Lower lobe of right lung (tissue), 2 donors: ENCODE results near the gene EPSTI1. TPM values are rescaled to one million over a fixed set of nuclear protein-coding genes. Genes with fewer than 3 reads are reported as not detected.

Experiments
- ATAC-seq, 2 donors: fragments of 200-7000 bp; cut with Tn5 transposase; one replicate each; pipeline ENCODE4 v1.9.1; 2020 to 2022; ENCODE audit warnings: mild to moderate bottlenecking in 2 of 2, moderate library complexity in 2 of 2
- DNase-seq: peaks from one replicate; pipeline ENCODE4 v3.0.0-alpha.2; 2020
- H3K27ac ChIP-seq: fragments of 200-600 bp; one replicate; pipeline ENCODE4 v1.8.0; 2022
- H3K27me3 ChIP-seq: fragments of 200-600 bp; one replicate; pipeline ENCODE4 v1.8.0; 2022; ENCODE audit warnings: low read depth
- H3K36me3 ChIP-seq: fragments of 200-600 bp; one replicate; pipeline ENCODE4 v1.8.0; 2022; ENCODE audit warnings: mild to moderate bottlenecking
- H3K4me1 ChIP-seq: fragments of 200-600 bp; one replicate; pipeline ENCODE4 v1.8.0; 2022
- H3K4me3 ChIP-seq: fragments of 200-600 bp; one replicate; pipeline ENCODE4 v1.8.0; 2022; ENCODE audit warnings: mild to moderate bottlenecking
- H3K9me3 ChIP-seq: fragments of 200-600 bp; one replicate; pipeline ENCODE4 v1.8.0; 2022
- CTCF ChIP-seq: fragments of 200-600 bp; IDR thresholded peaks from one replicate; pipeline ENCODE4 v1.8.0; 2022; ENCODE audit warnings: antibody characterized with exemption, mild to moderate bottlenecking
- intact Hi-C: fragments of 100-400 bp; cut with DNase I; formaldehyde crosslinking; loops from one replicate; pipeline ENCODE4 v1.11.0; 2022
- total RNA-seq: library from RNA; stranded (reverse); fragmentation: NEBNext Ultra II Directional; extraction: Animal tissue kit (Norgen Biotek cat#: 25700); gene quantifications from one replicate; pipeline ENCODE4 v1.2.1, GENCODE V29; 2021
- donor health status: DM: no; HTN: yes; CAD: no; lungs with severe emphysema.

EPSTI1 gene
- total RNA-seq, 1 donor from 2014 or later: 38.6 TPM

GRCh38 chr13:42849200-42849599 lies 142.8 kb downstream of the EPSTI1 start:
- no peak for TF ChIP-seq CTCF
- DNase-seq (no peak), ATAC-seq (no peak)
- no peaks in the 10 kb centered on the region for H3K36me3 ChIP-seq
- no peaks in the 10 kb centered on the region for H3K27me3 ChIP-seq
- H3K4me1 ChIP-seq: no peaks in the 10 kb centered on the region
- H3K9me3 ChIP-seq: no peaks in the 10 kb centered on the region
- H3K4me3 ChIP-seq: no peak overlapping the region
- intact Hi-C loops: no loop called here
- H3K27ac ChIP-seq: no peak overlapping the region

GRCh38 chr13:42847891-42848663 lies 144.0 kb downstream of the EPSTI1 start:
- TF ChIP-seq CTCF: no peak
- DNase-seq: no peak
- H3K9me3 ChIP-seq: no peaks in the 10 kb centered on the region

GRCh38 chr13:42836930-42837690 lies 154.9 kb downstream of the EPSTI1 start:
- no peak for TF ChIP-seq CTCF
- ATAC-seq (peak; percentile 34 to 50), DNase-seq (no peak)
- Histone ChIP-seq H3K36me3 (no peaks in the 10 kb centered on the region), H3K27me3 (no peaks in the 10 kb centered on the region), H3K27ac (no peak overlapping the region), H3K9me3 (no peaks in the 10 kb centered on the region), H3K4me1 (no peaks in the 10 kb centered on the region), H3K4me3 (no peak overlapping the region)
- intact Hi-C loops: no loop called here

More at GRCh38 chr13:42847891-42848663, 144.0 kb downstream of the EPSTI1 start:
- H3K4me3 ChIP-seq: no peak overlapping the region
- H3K27me3 ChIP-seq: no peaks in the 10 kb centered on the region
- intact Hi-C loops: no loop called here
- no peak overlapping the region for H3K27ac ChIP-seq
- H3K4me1 ChIP-seq: no peaks in the 10 kb centered on the region
- ATAC-seq: no peak
- no peaks in the 10 kb centered on the region for H3K36me3 ChIP-seq

Other genes starting within 250 kb of the EPSTI1 start
- 17.0 TPM for gene FAM216B, start 210.7 kb downstream of the EPSTI1 start, total RNA-seq
- gene DNAJC15, start 31.3 kb upstream of the EPSTI1 start, total RNA-seq: 17.0 TPM